CD4-positive, alpha-beta T cell treated with Interleukin-21 for 1 hour (primary cell): Measurements from ENCODE around the gene ERC1.

Experiments used
- DNase-seq: peaks from one replicate; pipeline ENCODE4 v3.0.0-alpha.2; 2020

The ERC1 gene

DNA sequence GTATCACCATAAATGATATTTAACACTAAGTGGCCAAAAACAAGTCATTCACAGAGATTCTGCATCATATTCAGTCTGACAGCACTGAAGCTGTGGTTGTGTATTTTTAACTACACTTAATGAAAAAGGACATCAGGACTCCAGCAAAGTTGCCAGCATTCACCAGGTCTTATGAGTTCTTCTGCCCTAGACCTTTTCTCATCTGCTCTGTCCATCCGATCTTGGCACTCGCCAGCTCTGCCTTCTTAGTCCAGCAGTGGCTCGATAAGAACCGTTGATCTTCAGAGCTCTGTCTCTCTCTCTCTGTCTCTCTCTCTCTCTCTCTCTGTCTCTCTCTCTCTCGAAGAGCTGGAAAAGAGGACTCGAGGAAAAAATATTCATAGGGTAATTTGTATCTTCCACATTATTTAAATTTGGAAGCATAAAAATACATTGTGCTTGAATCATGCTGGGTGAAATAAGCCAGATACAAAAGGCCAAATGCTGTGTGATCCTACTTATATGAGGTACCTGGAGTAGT lies 371.2 kb downstream of the ERC1 start:
- no peak for DNase-seq

DNA sequence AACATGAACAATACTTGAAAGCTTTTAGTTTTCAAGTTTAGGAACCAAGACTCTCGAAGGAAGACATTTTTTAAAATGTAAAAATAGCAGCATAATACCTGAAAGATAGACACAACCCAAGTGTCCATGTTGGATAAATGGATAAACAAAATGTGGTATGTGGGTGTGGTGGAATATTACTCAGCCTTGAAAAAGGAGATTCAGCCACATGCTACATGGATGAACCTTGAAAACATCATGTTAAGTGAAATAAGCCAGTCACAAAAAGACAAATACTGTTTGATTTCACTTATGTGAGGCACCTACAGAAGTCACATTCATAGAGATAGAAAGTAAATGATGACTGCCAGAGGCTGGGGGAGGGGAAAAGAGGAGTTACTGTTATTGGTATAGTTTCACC lies 374.7 kb downstream of the ERC1 start:
- no peak for DNase-seq

DNA sequence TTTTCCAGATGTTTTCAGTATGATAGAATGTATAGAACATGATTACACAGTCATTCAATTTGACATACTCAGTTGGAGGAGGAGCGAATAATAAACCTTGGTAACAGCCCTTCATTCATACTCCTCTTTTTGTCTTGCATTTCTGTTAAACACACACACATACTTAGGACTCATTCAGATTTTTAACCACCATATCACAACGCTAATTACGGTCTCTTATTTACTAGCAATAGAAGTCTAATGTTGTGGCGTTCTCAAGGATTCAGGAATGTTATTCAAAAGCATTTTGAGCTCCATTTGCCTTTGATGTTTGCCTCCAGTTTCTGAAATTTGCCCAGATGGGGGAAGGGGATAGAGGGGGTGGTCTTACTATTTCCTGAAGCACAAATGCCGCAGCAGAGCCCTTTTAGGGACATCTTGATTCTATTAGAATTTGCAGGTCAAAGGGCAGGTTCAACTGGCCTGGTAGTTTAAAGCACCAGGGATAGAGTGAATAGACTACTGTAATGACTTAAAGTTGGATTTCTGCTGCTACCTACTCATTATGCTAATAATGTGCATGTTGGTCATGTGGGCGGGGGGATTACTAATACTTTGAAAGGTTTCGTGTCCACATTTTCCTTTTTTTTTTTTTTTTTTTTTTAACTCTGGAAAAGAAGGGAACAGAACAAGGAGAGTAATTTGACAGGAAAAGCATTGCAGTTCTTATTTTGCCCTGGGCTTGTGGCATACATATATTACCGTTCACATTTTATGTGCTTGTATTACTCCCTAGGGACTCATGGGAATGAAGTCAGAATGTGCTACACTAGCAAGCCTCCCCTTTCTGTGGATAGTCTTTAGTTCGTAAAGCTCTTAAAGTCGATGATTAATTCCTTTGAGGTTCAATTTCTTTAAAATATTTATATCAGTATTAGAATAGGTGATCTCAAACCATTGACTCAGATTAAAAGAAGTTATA lies 376.6 kb downstream of the ERC1 start:
- no peak for DNase-seq

DNA sequence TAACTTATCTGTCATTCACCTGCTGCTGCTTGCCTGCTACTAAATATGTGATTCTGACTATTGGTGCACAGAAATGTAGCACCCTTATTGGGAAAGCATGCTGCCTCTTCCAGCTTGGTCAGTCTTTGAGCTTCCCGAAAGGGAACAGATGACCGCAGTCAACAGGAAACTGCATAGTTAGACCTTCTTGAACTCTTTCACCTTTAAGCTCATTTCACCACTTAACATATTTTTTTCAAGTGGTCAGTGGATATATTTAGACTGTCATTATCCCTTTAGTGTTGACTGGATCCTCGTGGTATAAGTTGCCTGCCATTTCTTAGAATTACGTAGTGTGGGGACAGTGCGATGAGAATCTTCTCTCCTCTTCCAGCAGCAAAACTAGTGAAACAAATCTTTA lies 378.4 kb downstream of the ERC1 start:
- no peak for DNase-seq

DNA sequence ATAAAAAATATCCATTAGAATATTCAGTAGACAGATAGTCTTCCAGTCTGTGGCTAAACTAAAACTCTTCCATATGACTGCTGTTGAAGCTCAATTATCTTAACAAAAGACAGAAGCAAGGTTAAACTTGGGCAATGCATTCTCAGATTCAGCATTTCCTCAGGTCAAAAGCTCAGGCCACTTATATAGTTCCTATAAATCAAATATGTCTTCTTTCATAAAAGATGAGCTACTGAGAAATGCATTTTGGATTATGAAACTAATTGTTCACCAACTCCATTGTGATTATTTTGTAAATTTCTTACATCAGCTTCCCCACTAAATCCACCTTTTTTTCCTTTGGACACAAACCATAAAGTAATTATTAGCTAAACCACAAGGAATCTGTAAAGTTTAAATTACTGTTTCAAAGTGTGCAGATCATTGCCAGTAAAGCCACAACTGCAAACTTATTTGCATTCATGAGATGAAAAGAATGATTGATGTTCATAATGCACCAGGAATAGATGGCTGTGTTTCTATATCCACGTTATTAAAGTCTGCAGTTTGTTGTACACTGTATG lies 379.0 kb downstream of the ERC1 start:
- DNase-seq = no peak

DNA sequence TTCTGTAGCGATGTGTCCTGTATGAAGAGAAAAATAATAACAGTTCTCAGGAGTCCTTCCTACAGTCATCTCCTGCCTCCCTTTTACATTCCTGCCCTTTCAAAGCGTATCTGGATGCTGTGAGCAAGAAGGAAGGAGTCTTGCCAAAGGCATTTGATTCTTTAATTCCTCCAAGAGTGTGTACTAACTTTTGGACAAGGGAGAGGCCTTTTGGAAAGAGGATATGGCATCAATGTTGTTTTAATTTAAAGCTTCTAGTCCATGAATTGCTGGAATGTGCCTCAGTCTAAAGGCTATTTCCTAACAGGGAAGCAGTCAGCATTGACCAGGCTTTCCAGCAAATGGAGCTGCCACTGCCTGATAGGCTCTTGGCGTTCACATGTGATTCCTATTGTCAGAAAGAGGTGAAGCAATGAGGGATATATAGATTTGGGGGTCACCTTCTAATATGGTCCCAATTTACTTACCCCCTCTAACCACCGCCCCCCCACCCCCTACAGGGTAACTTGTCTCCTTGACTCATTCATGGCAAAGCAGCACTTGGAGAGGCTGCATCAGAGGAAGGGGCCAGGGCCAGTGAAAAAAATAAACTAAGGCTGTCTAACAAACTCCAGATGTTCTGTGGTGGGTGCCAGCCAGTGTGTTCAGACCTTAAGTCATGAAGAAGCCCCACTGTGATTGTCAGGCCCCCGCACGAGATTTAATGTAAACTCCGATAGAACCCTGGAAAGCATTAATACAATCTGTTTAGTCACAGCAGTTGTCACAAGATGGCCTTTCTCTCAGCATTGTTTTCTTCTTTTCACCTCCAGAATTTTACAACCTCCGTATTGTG lies 383.1 kb downstream of the ERC1 start:
- no peak for DNase-seq

DNA sequence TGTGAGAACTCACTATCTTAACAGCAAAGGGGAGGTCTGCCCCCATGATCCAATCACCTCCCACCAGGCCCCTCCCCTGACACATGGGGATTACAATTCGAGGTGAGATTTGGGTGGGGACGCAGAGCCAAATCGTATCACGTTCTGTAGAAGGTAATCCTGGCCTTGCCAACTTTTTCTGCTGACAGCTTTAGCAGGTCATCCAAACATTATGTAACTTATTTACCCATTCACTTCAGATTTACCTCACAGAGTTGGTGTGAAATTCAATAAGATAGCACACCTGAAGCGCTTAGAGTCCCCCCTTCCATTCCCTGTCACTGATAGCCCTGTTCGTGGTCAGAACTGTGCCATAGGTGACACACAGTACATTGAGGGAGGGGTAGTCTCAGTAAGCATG lies 384.3 kb downstream of the ERC1 start:
- DNase-seq = no peak

DNA sequence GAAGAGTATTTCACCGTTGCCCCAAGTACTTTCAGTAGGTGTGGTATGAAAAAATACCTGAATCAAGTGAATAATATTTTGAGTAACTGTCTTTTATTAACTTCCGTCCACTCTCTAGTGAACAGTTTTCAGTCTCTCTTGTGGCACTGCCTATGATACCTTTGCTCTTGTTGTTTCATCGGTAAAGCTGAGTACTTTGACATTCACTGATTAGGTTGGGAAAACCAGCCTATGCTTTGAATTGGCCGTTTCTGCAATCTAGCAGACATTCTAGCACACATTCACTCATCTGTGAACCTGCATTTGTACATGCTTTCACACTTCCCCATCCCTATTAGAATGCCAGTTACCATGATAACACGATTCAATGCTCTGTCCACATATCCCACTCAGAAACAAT lies 386.1 kb downstream of the ERC1 start:
- no peak for DNase-seq

DNA sequence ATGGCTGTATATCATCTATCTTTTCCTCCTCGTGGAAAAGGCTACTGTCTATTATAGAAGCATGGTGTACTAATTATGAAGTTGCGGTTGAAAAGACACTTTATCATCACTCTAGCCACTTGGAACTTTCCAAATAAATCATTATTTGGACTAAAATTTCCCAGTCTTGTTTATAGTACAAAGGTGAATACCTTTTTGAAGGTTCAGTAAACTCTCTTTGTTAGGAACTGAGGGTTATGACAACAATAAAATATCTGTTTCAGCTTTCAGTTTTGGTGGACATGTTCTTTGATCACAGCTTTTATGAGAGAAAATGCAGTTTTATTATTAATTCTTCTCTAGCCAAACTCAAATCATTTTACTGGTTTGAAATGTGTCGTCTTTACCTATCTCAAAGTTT lies 386.7 kb downstream of the ERC1 start:
- DNase-seq = no peak

DNA sequence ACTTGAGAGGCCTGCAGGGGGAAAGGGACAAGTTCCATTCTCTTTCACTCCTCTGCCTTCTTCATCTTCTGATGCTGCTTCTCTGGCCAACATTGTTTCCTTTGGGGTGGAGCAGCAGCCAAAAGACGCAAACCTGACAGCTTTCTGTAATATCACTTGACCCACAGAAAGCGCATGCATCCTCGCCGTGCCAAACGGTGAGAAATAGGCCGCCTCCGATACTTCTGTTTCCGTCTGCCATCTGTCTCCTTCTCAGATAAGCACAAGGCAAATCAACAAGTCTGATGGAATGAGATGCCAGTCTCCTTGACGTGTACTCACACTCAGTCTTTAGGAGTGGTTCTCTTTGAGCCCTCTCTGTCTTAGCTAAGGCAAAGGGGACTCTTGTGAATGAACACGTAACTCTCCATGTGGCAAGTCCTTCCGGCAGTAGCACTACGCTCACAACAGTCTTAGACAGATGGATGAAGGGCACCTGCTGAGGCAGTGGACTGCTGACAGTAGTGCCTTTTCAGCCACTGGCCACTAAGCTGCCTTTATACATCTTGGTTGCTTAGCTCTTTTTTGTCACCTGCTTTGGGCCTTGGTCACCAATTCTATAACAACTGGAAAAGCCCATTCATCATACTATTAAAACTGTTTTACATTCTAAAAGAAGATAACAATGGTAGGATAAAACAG lies 389.3 kb downstream of the ERC1 start:
- no peak for DNase-seq

DNA sequence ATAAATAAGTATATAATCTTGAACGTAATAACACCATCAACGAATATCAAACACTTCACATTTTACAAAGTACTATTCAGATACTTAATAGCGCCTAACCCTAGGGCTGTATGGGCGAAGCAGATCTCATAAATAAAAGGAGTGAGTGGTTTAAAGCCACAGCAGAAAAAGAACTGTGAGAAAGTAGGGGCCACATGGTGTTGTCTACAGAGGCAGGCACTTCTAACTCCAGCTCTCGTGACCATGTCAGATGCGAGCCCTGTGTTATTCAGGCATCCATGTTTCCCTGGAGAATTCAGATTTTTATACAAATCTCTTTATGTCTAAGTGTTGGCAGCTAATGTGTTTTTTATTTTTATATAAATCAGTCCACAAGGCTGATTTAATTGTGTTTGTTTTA lies 391.1 kb downstream of the ERC1 start:
- DNase-seq = no peak

DNA sequence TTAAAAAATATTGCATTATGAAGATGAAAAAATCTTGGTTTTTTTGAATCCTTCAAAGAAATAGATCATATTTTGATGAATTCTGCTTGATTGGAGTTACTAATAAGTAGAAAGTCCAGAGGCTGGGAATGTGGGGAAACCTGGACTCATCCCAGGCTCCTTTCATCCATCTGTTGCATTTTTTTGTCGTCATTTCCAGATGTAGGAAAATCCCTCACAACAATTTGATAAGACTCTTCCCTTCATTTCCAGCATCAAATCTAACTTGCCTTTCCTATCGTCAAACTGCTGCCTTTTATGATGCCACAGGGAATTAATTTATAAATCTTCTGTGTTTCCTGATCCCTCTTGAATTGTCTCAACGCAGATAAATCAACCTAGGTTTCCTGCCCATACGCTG lies 391.8 kb downstream of the ERC1 start:
- no peak for DNase-seq

DNA sequence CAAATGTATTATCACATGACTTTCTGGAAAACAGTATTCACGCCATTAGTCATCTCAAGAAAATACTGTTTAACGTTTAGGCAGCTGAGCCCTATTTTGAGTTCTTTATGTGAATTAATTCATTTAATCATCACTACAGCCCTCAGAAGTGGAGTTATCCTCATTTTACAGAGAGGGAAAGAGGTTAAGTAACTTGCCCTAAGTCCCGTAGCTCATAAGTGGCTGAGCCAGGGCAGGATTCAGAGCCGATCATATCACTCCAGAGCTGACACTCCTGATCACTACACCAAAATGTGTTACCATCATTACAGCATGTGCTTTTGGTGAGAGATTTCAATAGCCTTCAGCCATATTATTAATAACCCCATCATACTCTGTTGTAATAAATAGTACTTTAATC lies 392.7 kb downstream of the ERC1 start:
- no peak for DNase-seq

DNA sequence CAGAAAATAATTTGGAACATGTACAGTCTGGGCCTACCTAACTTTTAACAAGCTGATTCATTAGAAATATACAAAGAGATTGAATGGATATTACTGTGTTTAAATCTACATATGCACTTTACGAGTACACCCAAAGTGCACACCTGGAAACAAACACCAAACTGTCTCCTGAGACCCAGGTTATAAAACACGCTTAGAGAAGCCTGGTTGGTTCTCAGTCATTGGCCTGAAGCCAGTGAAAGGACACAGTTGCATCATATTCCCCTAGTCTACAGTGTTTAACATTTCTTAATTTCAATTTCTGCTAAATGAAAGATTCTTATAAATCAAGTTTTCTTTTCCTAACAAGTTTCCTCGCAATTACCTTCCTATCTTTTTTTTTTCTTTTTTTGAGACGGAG lies 393.9 kb downstream of the ERC1 start:
- DNase-seq = no peak

DNA sequence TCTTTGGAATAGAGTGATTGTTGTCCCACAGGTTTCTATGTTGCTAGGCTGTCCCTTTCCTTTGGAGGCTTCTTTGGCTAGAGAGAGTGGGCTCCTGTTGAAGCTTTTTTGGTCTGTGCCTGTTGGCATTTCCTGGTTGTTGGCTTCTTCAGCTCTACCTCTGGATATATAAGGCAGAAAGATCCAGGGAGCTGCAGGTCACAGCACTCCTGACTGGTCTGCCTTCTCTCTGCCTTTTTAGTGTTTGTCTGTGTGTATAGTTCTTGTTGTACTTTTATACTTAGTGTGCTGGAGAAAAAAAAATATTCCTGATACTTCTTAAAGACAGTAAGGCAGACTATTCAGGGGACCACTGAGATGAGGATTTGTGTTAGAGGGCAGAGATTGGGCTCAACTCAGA lies 400.7 kb downstream of the ERC1 start:
- no peak for DNase-seq

DNA sequence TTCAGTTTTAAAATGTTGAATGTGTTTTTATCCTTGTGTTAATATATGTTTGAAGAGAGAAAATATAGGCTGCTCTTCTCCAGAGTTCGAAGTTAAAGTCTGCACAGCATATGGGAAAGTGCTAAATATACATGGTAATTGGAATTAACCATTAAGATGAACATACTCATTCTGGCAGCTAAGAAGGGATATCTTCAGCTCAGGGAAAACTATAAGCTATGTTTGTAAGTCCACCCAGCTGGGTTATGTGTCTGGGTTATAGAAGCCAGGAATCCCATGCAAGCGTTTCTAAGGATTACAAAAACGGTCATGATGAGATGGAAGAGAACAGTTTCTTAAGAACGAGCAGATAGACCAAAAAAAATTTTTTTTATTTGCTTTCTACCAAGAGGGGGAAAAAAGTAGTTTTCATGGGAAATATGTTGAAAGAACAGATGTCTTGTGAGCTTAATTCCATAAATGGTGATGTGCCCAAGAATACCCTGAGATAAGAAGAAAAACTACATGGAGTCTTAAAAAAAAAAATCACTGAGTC lies 404.5 kb downstream of the ERC1 start:
- no peak for DNase-seq

DNA sequence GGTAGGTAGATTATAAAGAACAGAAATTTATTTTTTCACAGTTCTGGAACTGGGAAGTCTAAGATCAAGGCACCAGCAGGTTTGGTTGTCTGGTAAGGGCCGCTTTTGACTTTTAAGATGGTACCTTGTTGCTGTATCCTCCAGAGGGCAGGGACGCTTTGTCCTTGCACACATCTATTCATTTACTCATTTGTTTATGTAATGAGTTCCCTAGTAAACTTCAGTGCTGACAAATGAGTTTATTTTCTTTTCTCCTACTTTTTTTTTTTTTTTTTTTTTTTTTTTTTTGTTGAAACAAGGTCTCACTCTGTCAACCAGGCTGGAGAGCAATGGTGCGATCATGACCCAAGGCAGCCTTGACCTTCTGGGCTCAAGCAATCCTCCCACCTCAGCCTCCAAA lies 407.6 kb downstream of the ERC1 start:
- no peak for DNase-seq

DNA sequence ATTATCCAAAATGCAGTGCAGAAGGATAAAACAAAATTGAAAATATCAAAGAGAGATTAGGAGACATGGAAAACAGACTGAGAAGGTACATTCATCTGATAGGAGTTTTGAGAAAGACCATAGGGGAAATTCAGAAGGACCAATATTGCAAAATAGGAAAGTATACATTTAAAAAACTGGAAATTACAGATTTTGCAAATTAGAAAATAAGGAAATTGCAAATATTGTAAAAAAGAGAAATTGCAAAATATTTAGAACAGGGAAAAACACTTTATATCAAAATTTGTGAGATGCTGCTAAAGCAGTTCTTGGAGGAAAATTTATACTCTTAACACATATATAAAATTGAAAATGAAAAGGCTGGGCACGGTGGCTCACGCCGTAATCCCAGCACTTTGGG lies 410.9 kb downstream of the ERC1 start:
- no peak for DNase-seq

DNA sequence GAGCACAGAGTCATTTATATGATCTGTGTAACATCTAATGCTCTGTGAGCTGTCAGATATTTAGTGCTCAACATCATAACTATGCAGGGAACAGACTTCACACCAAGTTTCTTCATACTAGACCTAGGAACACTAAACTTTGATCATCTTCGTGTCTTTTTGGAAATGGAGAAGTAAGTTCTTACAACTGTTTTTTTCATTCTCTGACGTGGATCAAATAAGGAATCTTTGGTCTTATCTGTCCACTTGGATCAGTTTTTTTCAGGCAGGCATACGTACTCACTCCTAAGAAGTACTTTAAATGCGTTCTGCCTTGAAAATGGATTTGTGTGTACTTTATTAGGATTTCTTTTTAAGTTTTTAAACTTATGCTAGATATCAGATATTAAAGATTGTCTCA lies 412.4 kb downstream of the ERC1 start:
- no peak for DNase-seq

DNA sequence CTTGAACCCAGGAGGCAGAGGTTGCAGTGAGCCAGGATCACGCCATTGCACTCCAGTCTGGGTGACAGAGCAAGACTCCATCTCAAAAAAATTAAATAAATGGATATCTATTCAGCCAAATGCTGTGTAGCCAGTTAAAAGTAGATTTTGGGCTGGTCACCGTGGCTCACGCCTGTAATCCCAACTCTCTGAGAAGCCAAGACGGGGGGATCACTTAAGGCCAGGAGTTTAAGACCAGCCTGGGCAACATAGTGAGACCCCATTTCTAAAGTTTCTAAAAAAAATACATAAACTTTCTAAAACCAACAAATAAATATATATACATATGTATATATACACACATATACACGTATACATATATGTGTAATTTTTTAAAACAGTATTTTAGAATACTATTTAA lies 414.6 kb downstream of the ERC1 start:
- no peak for DNase-seq

DNA sequence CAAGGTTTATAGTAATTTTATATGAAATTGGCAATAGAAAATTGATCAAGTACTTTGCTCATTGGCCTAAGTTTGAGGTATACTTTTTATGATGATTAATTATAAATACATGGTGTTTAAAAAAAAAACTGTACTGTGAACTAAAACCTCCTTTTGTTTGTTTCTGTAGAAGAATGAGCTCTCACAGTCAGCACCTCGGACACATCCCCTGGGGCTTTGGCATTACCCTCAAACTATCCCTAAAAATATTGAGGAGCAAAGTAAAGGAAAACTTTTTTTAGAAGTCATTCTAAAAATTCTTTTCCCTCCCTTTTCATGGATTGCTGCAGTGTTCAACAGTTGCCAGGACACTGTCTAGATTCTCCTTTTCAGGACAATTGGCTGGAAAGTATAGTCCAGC lies 419.8 kb downstream of the ERC1 start:
- no peak for DNase-seq

DNA sequence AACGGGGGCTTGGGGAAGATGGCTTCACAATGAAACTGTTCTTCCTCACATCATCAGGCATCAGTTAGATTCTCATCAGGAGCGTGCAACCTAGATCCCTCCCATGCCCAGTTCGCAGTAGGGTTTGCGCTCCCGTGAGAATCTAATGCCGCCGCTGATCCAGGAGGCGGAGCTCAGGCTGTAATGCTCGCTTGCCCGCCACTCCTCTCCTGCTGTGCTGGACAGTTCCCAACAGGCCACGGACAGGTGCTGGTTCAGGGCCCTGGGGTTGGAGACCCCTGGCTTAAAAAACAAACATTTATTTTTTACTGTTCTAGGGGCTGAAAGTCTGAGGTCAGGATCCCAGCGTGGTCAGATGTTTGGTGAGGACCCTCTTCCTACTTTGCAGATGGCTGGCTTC lies 422.9 kb downstream of the ERC1 start:
- DNase-seq = no peak

DNA sequence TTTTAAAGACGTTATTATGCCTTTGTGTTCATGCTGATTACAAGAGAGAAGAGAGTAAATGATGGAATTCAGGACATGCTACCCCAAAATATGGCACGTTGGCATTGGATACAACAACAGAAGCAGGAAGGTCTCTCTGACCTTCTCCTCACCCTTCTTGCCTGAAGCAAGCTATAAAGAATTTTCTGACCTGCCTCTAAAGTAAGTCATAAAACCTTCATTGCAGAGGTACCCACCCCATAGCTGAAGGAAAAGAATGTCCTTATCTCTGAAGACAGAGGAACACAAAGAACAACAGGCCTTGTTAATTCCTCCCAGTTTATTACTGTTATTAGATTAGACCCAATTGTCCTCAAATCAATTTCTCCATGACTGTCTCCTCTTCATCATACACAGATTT lies 427.1 kb downstream of the ERC1 start:
- DNase-seq = no peak
